HEK293 (cell line): Measurements from ENCODE around the gene CCDC73.

Source experiments
- CTCF ChIA-PET: fragments of 350-600 bp; formaldehyde crosslinking; extraction: SDS; loops from one replicate; lab custom pipeline; 2021; ENCODE audit warnings: antibody characterized with exemption; lab: Yijun Ruan, JAX
- POLR2A ChIA-PET: fragments of 300-600 bp; formaldehyde crosslinking; extraction: SDS; loops from one replicate; lab custom pipeline; 2020; ENCODE audit warnings: antibody characterized with exemption, inconsistent platforms; lab: Yijun Ruan, JAX
- H3K27ac ChIP-seq: fragments of 200-500 bp; sonication (Bioruptor generic); 2 replicates; pipeline ENCODE4 v1.5.1; 2014; ENCODE audit warnings: low read depth, low read length, control low read depth, inconsistent platforms; ENCODE audit errors: extremely low read depth
- H3K36me3 ChIP-seq, 2 experiments: fragments of 200-500 bp in 1 of 2; sonication (Bioruptor generic) in 1 of 2; 1 replicate in 1 of 2; 2 replicates in 1 of 2; pipeline ENCODE4 v1.5.1; 2014 to 2017; ENCODE audit warnings: inconsistent platforms in 2 of 2, low read length in 2 of 2; ENCODE audit not compliant: control insufficient read depth in 2 of 2, insufficient read depth in 1 of 2
- H3K4me1 ChIP-seq: fragments of 200-500 bp; sonication (Bioruptor generic); 2 replicates; pipeline ENCODE4 v1.5.1; 2014; ENCODE audit warnings: mild to moderate bottlenecking, low read length, inconsistent platforms; ENCODE audit not compliant: control insufficient read depth, insufficient read depth
- H3K4me3 ChIP-seq: 2 replicates; pipeline ENCODE4 v1.5.1; 2011; ENCODE audit warnings: low read depth, mild to moderate bottlenecking, control low read depth, low read length, moderate library complexity
- H3K9me3 ChIP-seq: fragments of 200-500 bp; sonication (Bioruptor generic); 2 replicates; pipeline ENCODE4 v1.5.1; 2014; ENCODE audit warnings: low read depth, low read length, inconsistent platforms; ENCODE audit not compliant: control insufficient read depth, insufficient read depth
- HOXA7 ChIP-seq: sonication (generic); formaldehyde crosslinking; IDR thresholded peaks from 2 replicates; pipeline ENCODE4 v1.8.1; 2022; ENCODE audit warnings: missing genetic modification reagents, borderline replicate concordance
- HOXD13 ChIP-seq: sonication (generic); formaldehyde crosslinking; IDR thresholded peaks from 2 replicates; pipeline ENCODE4 v1.8.0; 2022; ENCODE audit warnings: missing genetic modification reagents, borderline replicate concordance
- ZFP3 ChIP-seq: fragments of 450-650 bp; formaldehyde crosslinking; IDR thresholded peaks from 2 replicates; pipeline ENCODE4 v1.5.1; 2016; ENCODE audit warnings: low read depth, missing biosample characterization, missing genetic modification characterization
- ZFP37 ChIP-seq: fragments of 450-650 bp; formaldehyde crosslinking; IDR thresholded peaks from 2 replicates; pipeline ENCODE4 v1.5.1; 2016; ENCODE audit warnings: missing biosample characterization, missing genetic modification characterization
- ZNF132 ChIP-seq: fragments of 450-650 bp; formaldehyde crosslinking; IDR thresholded peaks from 2 replicates; pipeline ENCODE4 v1.5.1; 2017; ENCODE audit warnings: missing biosample characterization, missing genetic modification characterization, borderline replicate concordance
- ZNF214 ChIP-seq: fragments of 450-650 bp; formaldehyde crosslinking; IDR thresholded peaks from 2 replicates; pipeline ENCODE4 v1.5.1; 2017; ENCODE audit warnings: missing biosample characterization, mild to moderate bottlenecking, missing genetic modification characterization, borderline replicate concordance
- ZNF221 ChIP-seq: fragments of 450-650 bp; formaldehyde crosslinking; IDR thresholded peaks from 2 replicates; pipeline ENCODE4 v1.5.1; 2017; ENCODE audit warnings: missing biosample characterization, missing genetic modification characterization, borderline replicate concordance
- ZNF394 ChIP-seq: fragments of 450-650 bp; formaldehyde crosslinking; IDR thresholded peaks from 2 replicates; pipeline ENCODE4 v1.5.1; 2016; ENCODE audit warnings: missing biosample characterization, missing genetic modification characterization, mild to moderate bottlenecking, moderate library complexity, borderline replicate concordance
- ZNF423 ChIP-seq: fragments of 450-650 bp; formaldehyde crosslinking; IDR thresholded peaks from 2 replicates; pipeline ENCODE4 v1.5.1; 2016; ENCODE audit warnings: missing biosample characterization, missing genetic modification characterization
- ZNF473 ChIP-seq: fragments of 450-650 bp; formaldehyde crosslinking; IDR thresholded peaks from 2 replicates; pipeline ENCODE4 v1.5.1; 2017; ENCODE audit warnings: missing biosample characterization, missing genetic modification characterization
- ZNF514 ChIP-seq: fragments of 450-650 bp; formaldehyde crosslinking; IDR thresholded peaks from 2 replicates; pipeline ENCODE4 v1.5.1; 2016; ENCODE audit warnings: missing biosample characterization, missing genetic modification characterization
- ZNF768 ChIP-seq: fragments of 450-650 bp; formaldehyde crosslinking; IDR thresholded peaks from 2 replicates; pipeline ENCODE4 v1.5.1; 2018; ENCODE audit warnings: missing biosample characterization, mild to moderate bottlenecking, missing genetic modification characterization
- ZNF792 ChIP-seq: fragments of 450-650 bp; formaldehyde crosslinking; IDR thresholded peaks from 2 replicates; pipeline ENCODE4 v1.5.1; 2016; ENCODE audit warnings: missing biosample characterization, missing genetic modification characterization
- TF ChIP-seq, protein P1 (sequence below): fragments of 450-650 bp; formaldehyde crosslinking; IDR thresholded peaks from 2 replicates; pipeline ENCODE4 v1.5.1; 2017; ENCODE audit warnings: missing biosample characterization, missing genetic modification characterization
- TF ChIP-seq, protein P2 (sequence below): fragments of 450-650 bp; formaldehyde crosslinking; IDR thresholded peaks from 2 replicates; pipeline ENCODE4 v1.5.1; 2016; ENCODE audit warnings: missing biosample characterization, missing genetic modification characterization, borderline replicate concordance
- TF ChIP-seq, protein P3 (sequence below): fragments of 450-650 bp; formaldehyde crosslinking; IDR thresholded peaks from 2 replicates; pipeline ENCODE4 v1.5.1; 2016; ENCODE audit warnings: missing biosample characterization, missing genetic modification characterization, borderline replicate concordance
- TF ChIP-seq, protein P4 (sequence below): fragments of 450-650 bp; formaldehyde crosslinking; IDR thresholded peaks from 2 replicates; pipeline ENCODE4 v1.5.1; 2016; ENCODE audit warnings: missing biosample characterization, missing genetic modification characterization
- TF ChIP-seq, protein P5 (sequence below): fragments of 450-650 bp; formaldehyde crosslinking; IDR thresholded peaks from 2 replicates; pipeline ENCODE4 v1.5.1; 2016; ENCODE audit warnings: missing biosample characterization, missing genetic modification characterization, low read depth
- TF ChIP-seq, protein P6 (sequence below): fragments of 450-650 bp; formaldehyde crosslinking; IDR thresholded peaks from 2 replicates; pipeline ENCODE4 v1.5.1; 2017; ENCODE audit warnings: missing biosample characterization, missing genetic modification characterization

CCDC73 gene

DNA sequence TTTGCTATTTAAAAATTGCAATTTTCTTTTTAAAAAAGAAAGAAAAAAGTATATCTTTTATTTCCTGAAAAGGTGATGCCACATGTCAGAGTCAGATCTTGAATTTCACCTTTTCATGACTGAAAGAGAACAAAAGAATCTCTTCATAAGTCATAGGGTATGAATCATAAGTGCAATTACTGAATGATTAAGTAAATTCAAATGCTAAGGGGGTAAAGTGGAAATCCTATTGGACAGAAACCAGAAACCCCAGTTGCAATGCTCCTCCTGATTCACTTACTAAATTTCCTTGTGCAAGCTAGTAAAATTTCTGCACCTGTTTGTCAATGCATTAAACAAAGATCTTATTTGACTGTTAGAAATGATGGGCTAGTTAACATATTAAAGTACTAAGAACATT lies 27.1 kb upstream of the CCDC73 start:
- Histone ChIP-seq H3K4me1 (no peaks in the 10 kb centered on the region), H3K9me3 (no peaks in the 10 kb centered on the region), H3K27ac (no peak overlapping the region), H3K4me3 (no peak overlapping the region), H3K36me3 (no peaks in the 10 kb centered on the region)
- CTCF ChIA-PET = interaction anchor here (0.6 to 1.1 kb wide), 2 partner anchors 12 to 526 kb away, joined by 3 to 9 read pairs; no protein-coding TSS in a partner anchor
- TF ChIP-seq ZNF423 (tag by site-specific recombination) = no peak
- no peak for TF ChIP-seq HOXD13
- TF ChIP-seq ZNF514 (tag by site-specific recombination) = no peak
- TF ChIP-seq, protein P1, sequence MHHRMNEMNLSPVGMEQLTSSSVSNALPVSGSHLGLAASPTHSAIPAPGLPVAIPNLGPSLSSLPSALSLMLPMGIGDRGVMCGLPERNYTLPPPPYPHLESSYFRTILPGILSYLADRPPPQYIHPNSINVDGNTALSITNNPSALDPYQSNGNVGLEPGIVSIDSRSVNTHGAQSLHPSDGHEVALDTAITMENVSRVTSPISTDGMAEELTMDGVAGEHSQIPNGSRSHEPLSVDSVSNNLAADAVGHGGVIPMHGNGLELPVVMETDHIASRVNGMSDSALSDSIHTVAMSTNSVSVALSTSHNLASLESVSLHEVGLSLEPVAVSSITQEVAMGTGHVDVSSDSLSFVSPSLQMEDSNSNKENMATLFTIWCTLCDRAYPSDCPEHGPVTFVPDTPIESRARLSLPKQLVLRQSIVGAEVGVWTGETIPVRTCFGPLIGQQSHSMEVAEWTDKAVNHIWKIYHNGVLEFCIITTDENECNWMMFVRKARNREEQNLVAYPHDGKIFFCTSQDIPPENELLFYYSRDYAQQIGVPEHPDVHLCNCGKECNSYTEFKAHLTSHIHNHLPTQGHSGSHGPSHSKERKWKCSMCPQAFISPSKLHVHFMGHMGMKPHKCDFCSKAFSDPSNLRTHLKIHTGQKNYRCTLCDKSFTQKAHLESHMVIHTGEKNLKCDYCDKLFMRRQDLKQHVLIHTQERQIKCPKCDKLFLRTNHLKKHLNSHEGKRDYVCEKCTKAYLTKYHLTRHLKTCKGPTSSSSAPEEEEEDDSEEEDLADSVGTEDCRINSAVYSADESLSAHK = no peak
- TF ChIP-seq, protein P2, sequence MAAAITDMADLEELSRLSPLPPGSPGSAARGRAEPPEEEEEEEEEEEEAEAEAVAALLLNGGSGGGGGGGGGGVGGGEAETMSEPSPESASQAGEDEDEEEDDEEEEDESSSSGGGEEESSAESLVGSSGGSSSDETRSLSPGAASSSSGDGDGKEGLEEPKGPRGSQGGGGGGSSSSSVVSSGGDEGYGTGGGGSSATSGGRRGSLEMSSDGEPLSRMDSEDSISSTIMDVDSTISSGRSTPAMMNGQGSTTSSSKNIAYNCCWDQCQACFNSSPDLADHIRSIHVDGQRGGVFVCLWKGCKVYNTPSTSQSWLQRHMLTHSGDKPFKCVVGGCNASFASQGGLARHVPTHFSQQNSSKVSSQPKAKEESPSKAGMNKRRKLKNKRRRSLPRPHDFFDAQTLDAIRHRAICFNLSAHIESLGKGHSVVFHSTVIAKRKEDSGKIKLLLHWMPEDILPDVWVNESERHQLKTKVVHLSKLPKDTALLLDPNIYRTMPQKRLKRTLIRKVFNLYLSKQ (tag by site-specific recombination) = no peak
- TF ChIP-seq ZNF221 (tag by site-specific recombination) = no peak
- TF ChIP-seq, protein P3, sequence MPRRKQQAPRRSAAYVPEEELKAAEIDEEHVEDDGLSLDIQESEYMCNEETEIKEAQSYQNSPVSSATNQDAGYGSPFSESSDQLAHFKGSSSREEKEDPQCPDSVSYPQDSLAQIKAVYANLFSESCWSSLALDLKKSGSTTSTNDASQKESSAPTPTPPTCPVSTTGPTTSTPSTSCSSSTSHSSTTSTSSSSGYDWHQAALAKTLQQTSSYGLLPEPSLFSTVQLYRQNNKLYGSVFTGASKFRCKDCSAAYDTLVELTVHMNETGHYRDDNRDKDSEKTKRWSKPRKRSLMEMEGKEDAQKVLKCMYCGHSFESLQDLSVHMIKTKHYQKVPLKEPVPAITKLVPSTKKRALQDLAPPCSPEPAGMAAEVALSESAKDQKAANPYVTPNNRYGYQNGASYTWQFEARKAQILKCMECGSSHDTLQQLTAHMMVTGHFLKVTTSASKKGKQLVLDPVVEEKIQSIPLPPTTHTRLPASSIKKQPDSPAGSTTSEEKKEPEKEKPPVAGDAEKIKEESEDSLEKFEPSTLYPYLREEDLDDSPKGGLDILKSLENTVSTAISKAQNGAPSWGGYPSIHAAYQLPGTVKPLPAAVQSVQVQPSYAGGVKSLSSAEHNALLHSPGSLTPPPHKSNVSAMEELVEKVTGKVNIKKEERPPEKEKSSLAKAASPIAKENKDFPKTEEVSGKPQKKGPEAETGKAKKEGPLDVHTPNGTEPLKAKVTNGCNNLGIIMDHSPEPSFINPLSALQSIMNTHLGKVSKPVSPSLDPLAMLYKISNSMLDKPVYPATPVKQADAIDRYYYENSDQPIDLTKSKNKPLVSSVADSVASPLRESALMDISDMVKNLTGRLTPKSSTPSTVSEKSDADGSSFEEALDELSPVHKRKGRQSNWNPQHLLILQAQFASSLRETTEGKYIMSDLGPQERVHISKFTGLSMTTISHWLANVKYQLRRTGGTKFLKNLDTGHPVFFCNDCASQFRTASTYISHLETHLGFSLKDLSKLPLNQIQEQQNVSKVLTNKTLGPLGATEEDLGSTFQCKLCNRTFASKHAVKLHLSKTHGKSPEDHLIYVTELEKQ = no peak
- TF ChIP-seq ZFP37 (tag by site-specific recombination) = no peak
- TF ChIP-seq, protein P4, sequence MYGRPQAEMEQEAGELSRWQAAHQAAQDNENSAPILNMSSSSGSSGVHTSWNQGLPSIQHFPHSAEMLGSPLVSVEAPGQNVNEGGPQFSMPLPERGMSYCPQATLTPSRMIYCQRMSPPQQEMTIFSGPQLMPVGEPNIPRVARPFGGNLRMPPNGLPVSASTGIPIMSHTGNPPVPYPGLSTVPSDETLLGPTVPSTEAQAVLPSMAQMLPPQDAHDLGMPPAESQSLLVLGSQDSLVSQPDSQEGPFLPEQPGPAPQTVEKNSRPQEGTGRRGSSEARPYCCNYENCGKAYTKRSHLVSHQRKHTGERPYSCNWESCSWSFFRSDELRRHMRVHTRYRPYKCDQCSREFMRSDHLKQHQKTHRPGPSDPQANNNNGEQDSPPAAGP (tag by site-specific recombination) = no peak
- POLR2A ChIA-PET = no interaction called here

DNA sequence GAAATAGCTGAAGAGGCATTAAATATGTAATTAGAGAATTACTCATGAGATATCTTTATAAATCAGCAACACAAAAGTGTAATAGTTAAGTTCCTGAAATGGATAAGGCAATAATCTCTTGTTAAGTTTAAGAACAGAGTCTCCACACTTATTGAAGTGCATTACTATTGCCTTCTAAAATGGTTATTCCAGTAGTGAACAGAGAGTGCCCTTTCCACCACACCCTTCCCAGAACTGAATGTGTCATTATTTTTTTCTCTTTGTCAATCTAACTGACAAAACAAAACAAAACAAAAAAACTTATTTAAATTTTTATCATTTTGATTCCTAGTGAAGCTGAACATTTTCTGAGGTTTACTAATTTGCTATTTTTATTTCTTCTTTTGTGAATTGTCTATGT lies 26.0 kb upstream of the CCDC73 start:
- H3K27ac ChIP-seq = no peak overlapping the region
- TF ChIP-seq HOXA7 (CRISPR knock-in tag) = no peak
- no peak for TF ChIP-seq ZNF768 (tag by site-specific recombination)
- TF ChIP-seq ZFP3 (tag by site-specific recombination) = no peak
- TF ChIP-seq, protein P5, sequence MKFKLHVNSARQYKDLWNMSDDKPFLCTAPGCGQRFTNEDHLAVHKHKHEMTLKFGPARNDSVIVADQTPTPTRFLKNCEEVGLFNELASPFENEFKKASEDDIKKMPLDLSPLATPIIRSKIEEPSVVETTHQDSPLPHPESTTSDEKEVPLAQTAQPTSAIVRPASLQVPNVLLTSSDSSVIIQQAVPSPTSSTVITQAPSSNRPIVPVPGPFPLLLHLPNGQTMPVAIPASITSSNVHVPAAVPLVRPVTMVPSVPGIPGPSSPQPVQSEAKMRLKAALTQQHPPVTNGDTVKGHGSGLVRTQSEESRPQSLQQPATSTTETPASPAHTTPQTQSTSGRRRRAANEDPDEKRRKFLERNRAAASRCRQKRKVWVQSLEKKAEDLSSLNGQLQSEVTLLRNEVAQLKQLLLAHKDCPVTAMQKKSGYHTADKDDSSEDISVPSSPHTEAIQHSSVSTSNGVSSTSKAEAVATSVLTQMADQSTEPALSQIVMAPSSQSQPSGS = no peak
- TF ChIP-seq ZNF792 (tag by site-specific recombination) = no peak
- TF ChIP-seq ZNF132 (tag by site-specific recombination) = no peak
- TF ChIP-seq, protein P6, sequence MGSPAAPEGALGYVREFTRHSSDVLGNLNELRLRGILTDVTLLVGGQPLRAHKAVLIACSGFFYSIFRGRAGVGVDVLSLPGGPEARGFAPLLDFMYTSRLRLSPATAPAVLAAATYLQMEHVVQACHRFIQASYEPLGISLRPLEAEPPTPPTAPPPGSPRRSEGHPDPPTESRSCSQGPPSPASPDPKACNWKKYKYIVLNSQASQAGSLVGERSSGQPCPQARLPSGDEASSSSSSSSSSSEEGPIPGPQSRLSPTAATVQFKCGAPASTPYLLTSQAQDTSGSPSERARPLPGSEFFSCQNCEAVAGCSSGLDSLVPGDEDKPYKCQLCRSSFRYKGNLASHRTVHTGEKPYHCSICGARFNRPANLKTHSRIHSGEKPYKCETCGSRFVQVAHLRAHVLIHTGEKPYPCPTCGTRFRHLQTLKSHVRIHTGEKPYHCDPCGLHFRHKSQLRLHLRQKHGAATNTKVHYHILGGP (tag by site-specific recombination) = no peak
- TF ChIP-seq ZNF394 (tag by site-specific recombination) = no peak
- TF ChIP-seq, protein P1 = no peak
- TF ChIP-seq ZNF214 (tag by site-specific recombination) = no peak
- no peak for TF ChIP-seq ZNF473 (tag by site-specific recombination)
- TF ChIP-seq, all 188 proteins: peak for 0
- CTCF ChIA-PET = interaction anchor here (0.6 kb wide), 2 partner anchors 105 to 1049 kb away, joined by 3 read pairs; no protein-coding TSS in a partner anchor
- Histone ChIP-seq H3K36me3 (no peaks in the 10 kb centered on the region), H3K4me3 (no peak overlapping the region), H3K9me3 (no peaks in the 10 kb centered on the region), H3K4me1 (no peaks in the 10 kb centered on the region)
- POLR2A ChIA-PET = no interaction called here
